ENCODE data around the gene GPC6.

DNA sequence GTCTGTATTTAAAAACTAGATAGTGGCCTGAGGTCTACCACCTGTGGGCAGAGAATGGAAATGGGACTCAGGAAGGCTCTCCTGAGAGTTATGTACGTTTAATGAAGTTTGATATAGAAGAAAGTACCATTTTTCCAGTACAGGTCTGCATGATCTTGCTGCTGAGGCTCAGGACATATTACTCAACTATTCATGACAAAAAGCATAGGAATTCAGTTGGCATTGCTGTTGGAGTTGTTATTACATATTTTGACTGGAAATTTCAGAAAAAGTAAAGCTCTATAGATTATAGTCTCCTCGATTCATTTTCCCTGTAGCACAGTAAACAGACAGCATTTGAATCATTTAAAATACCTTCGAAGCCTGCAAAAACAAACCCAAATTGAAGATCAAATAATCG, 783.1 kb downstream of the GPC6 start:
- TF ChIP-seq POLR2A (IDR thresholded peaks at IDR 0.05; ENCODE audit: borderline replicate concordance, extremely low read depth, insufficient read depth, insufficient read length) (no peak), ZNF274 (IDR thresholded peaks at IDR 0.05; ENCODE audit: low read depth, low read length) (no peak), CTCF (IDR thresholded peaks at IDR 0.05 in 2 of 3, conservative IDR thresholded peaks at IDR 0.05 in 1 of 3; ENCODE audit: borderline replicate concordance in 1 of 3, insufficient read depth in 1 of 3, low read depth in 2 of 3, low read length in 2 of 3) (no peak), POLR2AphosphoS5 (IDR thresholded peaks at IDR 0.05; ENCODE audit: low read depth, low read length) (no peak)
- TF ChIP-seq, protein P1, sequence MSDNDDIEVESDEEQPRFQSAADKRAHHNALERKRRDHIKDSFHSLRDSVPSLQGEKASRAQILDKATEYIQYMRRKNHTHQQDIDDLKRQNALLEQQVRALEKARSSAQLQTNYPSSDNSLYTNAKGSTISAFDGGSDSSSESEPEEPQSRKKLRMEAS (IDR thresholded peaks at IDR 0.05) = no peak
- TF ChIP-seq, protein P2, sequence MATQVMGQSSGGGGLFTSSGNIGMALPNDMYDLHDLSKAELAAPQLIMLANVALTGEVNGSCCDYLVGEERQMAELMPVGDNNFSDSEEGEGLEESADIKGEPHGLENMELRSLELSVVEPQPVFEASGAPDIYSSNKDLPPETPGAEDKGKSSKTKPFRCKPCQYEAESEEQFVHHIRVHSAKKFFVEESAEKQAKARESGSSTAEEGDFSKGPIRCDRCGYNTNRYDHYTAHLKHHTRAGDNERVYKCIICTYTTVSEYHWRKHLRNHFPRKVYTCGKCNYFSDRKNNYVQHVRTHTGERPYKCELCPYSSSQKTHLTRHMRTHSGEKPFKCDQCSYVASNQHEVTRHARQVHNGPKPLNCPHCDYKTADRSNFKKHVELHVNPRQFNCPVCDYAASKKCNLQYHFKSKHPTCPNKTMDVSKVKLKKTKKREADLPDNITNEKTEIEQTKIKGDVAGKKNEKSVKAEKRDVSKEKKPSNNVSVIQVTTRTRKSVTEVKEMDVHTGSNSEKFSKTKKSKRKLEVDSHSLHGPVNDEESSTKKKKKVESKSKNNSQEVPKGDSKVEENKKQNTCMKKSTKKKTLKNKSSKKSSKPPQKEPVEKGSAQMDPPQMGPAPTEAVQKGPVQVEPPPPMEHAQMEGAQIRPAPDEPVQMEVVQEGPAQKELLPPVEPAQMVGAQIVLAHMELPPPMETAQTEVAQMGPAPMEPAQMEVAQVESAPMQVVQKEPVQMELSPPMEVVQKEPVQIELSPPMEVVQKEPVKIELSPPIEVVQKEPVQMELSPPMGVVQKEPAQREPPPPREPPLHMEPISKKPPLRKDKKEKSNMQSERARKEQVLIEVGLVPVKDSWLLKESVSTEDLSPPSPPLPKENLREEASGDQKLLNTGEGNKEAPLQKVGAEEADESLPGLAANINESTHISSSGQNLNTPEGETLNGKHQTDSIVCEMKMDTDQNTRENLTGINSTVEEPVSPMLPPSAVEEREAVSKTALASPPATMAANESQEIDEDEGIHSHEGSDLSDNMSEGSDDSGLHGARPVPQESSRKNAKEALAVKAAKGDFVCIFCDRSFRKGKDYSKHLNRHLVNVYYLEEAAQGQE (IDR thresholded peaks at IDR 0.05; ENCODE audit: low read depth) = no peak
- TF ChIP-seq, protein P3, sequence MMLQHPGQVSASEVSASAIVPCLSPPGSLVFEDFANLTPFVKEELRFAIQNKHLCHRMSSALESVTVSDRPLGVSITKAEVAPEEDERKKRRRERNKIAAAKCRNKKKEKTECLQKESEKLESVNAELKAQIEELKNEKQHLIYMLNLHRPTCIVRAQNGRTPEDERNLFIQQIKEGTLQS (IDR thresholded peaks at IDR 0.05) = no peak
